Activated naive CD4-positive, alpha-beta T cell (primary cell): ENCODE results near the gene GCNT2.
"Not testable (repeated sequence)": the region's sequence is repeated elsewhere in the genome, so short reads cannot be mapped to it uniquely, and the experiment has no call there.

Source experiments
- DNase-seq, 4 experiments: peaks; one replicate each; lab custom pipeline; 2025; lab: John Stamatoyannopoulos, UW

The GCNT2 gene

DNA sequence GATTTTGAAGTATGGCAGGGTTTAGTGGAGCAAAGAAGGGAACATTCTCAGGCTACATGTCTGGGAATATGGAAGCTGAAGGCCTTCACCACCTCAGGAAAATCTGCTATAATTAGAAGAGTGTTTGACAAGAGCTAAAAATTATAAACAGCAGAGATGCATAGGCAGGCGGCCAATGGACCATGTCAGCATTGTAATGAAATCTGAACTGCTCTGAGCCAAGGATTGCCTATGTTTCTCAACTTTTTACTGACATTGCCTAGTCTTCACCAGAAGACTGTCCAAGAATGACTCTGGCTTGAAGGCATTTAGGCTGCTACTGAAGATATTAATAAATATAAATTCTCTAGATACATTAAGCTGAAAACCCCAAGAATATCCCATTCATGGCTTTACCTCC lies 89.1 kb downstream of the GCNT2 start:
- DNase-seq, result no peak

- DNase-seq, result no peak
Measured at GRCh38 chr6:10612161-10612560, 91.0 kb downstream of the GCNT2 start.

DNA sequence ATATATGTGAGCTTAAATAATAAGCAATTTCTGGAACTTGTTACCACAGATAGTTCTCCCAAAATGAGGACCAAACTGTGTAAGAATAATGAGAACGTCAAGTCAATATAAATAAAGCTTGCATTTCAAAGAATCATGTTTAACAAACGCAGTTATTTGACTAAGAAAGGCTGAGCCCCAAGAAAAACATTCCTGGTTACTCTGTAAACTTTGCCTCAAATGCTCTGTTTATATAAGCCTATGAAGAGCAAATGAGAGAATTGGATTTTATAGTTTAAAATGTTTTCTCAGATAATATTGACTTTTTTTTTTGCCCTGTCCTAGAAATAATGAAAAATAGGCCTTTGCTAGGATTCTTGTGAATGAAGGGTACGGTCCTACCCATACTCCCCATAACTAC lies 91.9 kb downstream of the GCNT2 start:
- DNase-seq, result no peak

DNA sequence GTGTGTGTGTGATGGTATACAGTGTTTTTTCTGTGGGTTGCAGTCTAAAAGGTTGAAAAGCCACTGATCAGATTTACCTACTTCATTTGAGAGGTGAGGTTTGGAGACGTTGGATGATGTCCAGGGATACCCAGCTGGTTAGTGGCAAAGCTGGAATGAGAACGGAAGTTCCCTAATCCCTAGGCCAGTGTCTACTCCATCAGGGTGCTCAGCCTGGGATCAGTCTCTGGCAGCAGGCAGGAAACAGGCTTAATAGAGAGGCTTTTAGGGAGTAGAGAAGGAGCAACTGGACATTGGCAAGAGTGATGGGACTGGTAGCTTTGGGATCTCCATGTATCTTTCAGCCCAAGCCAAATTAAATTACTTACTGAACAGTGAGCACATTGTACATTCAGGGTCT lies 92.6 kb downstream of the GCNT2 start:
- no peak for DNase-seq

DNA sequence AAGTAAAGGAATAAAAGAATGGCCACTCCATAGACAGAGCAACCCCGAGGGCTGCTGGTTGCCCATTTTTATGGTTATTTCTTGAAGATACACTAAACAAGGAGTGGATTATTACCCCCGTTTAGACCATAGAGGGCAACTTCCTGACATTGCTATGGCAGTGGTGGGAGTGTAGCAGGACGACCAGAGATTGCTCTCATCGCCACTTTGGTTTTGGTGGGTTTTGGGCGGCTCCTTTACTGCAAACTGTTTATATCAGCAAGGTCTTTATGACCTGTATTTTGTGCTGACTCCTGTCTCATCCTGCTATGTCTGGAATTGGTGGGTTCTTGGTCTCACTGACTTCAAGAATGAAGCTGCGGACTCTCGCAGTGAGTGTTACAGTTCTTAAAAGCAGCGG lies 94.5 kb downstream of the GCNT2 start:
- no peak for DNase-seq

- not testable (repeated sequence) for DNase-seq
Measured at GRCh38 chr6:10616266-10616665, 95.1 kb downstream of the GCNT2 start.

DNA sequence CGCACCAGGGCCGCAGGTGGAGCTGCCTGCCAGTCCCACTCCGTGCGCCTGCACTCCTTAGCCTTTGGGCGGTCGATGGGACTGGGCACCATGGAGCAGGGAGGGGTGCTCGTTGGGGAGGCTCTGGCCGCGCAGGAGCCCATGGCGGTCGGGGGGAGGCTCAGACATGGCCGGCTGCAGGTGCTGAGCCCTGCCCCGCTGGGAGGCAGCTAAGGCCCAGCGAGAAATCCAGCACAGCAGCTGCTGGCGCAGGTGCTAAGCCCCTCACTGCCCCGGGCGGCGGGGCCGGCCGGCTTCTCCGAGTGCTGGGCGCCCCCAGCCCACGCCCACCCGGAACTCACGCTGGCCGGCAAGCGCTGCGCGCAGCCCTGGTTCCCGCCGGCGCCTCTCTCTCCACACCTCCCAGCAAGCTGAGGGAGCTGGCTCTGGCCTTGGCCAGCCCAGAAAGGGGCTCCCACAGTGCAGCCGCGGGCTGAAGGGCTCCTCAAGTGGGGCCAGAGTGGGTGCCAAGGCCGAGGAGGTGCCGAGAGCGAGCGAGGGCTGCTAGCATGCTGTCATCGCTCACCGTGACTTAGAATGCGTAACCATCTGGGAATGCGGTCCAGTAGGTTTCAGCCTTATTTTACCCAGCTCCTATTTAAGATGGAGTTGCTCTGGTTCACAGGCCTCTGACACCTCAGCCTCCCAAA lies 96.0 kb downstream of the GCNT2 start:
- no peak for DNase-seq

DNA sequence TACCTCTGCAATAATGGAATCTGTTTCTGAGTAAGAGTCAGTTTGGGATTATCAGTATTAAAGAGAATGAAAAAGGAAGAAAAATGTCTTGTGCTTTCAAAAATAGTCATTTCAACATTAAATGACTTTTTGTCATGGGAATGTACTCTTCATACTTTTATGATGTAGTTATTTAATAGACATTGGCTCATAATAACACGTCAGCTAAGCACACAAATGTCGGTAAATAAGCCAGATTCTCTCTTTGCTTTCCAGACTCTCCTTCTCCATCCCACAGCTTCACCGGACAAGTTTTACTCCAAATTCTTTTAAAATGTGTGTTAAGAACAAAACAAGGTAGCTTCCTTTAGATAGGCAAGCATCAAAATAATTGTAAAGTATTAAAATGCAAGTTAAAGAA lies 97.3 kb downstream of the GCNT2 start:
- DNase-seq, result no peak

GRCh38 chr6:10621213-10621612 lies 100.1 kb downstream of the GCNT2 start:
- no peak for DNase-seq

DNA sequence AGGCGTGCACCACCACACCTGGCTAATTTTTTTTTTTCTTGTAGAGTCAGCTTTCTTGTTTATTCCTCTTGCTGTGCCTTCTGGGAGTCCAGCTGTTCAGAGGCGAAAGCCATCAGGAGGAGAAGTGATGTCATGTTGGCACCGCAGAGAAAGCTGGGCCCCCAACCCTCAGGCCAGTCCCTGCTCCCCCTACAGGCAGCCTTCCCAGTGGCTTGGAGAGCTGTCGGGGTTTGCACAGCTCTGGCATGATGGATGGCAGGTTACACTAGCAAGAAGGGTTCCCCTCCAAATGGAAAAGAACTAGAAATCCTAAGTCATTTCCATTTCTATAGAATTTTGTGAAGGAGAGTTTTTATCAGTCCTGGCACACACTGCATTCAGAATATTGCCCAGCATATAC lies 100.7 kb downstream of the GCNT2 start:
- no peak for DNase-seq

GRCh38 chr6:10624836-10625235 lies 103.7 kb downstream of the GCNT2 start:
- DNase-seq, result no peak

DNA sequence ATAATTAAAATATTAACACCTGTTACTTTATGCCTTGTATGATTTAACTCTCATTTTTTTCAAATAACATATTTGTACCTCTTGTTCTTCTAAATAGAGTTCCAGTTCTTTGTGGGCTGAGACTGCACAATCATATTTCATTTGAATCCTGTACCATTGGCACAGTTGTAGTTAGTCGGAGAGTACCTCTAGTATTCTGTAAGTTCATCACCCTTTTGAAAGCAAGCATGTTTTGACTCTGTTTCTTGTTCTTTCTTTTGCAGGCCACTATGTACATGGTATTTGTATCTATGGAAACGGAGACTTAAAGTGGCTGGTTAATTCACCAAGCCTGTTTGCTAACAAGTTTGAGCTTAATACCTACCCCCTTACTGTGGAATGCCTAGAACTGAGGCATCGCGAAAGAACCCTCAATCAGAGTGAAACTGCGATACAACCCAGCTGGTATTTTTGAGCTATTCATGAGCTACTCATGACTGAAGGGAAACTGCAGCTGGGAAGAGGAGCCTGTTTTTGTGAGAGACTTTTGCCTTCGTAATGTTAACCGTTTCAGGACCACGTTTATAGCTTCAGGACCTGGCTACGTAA lies 105.1 kb downstream of the GCNT2 start:
- DNase-seq, result no peak

- no peak for DNase-seq
Measured at GRCh38 chr6:10627800-10628199, 106.6 kb downstream of the GCNT2 start.

DNA sequence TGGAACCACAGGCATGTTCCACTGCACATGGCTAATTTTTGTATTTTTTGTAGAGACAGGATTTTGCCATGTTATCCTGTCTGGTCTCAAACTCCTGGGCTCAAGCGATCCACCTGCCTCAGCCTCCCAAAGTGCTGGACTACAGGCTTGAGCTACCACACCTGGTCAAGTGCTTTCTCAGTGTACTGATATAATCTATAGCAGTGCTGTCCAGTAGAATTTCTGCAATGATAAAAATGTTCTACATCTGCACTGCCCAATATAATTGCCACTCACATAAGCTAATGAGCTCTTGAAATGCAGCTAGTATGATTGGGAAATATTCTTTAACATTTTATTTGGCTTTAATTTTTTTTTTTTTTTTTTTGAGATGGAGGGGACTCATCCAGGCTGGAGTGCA lies 109.0 kb downstream of the GCNT2 start:
- no peak for DNase-seq

DNA sequence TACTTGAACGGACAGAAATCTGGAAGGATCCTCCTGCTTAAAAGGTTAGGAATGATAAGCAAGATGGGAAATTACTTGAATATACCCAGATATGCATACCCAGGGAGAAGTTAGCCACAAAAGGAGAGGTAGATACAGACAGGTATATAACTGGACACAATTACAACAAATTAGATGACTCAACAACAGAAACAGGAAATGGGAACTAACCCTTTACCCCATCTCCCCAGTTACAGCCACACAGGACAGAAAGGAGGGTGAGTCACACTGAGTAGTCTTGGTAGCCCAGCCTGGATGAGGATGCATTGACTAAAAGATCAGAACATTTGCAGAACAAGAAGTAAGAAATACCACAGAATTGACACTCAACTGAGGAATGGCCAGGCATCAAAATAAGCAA lies 112.1 kb downstream of the GCNT2 start:
- DNase-seq, result no peak

- DNase-seq, result no peak
Measured at GRCh38 chr6:10640412-10640811, 119.3 kb downstream of the GCNT2 start.

DNA sequence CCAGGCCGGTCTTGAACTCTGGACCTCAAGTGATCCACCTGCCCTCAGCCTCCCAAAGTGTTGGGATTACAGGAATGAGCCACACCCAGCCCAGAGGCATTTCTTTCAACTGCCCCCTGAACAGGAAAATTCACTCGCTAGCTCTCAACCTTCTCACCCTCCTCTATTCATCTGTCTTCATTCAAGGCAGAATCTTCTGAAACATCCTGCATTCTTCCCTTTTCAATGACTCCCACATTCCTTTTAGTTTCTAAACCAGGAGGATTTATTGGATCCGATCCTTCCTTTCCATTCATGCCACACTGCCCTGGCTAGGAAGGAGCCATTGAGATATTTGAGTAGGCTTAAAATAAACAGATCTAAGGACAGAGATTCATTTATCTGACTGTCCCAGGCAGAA lies 120.4 kb downstream of the GCNT2 start:
- no peak for DNase-seq

GRCh38 chr6:10643201-10643651 lies 122.1 kb downstream of the GCNT2 start:
- DNase-seq, result no peak

- no peak for DNase-seq
Measured at GRCh38 chr6:10644225-10644624, 123.1 kb downstream of the GCNT2 start.

DNA sequence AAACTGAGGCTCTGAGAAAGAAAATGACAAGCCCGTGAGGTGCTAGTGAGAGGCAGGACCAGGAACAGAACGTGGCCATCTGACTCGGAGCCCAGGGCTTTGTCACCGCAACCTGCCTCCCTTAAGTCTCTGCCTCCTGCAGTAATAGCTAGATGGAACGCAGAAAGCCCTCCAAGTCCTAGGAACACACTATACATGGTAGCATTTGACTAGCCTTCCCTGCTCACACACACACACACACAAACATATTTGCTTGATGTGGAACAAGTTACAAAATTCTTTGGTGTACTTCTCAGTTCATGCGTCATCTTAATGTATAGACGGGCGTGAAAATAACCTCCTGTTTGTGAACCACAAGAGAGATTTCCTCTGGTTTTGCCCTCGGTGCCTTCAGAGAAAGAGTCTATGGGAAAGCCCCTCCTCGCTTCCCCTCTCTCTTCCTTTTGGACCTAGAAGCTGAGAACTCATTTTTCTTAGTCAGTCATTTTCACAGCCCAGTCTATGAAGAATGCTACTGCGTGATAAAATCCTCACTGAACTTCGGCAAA lies 134.4 kb downstream of the GCNT2 start:
- DNase-seq, result no peak

DNA sequence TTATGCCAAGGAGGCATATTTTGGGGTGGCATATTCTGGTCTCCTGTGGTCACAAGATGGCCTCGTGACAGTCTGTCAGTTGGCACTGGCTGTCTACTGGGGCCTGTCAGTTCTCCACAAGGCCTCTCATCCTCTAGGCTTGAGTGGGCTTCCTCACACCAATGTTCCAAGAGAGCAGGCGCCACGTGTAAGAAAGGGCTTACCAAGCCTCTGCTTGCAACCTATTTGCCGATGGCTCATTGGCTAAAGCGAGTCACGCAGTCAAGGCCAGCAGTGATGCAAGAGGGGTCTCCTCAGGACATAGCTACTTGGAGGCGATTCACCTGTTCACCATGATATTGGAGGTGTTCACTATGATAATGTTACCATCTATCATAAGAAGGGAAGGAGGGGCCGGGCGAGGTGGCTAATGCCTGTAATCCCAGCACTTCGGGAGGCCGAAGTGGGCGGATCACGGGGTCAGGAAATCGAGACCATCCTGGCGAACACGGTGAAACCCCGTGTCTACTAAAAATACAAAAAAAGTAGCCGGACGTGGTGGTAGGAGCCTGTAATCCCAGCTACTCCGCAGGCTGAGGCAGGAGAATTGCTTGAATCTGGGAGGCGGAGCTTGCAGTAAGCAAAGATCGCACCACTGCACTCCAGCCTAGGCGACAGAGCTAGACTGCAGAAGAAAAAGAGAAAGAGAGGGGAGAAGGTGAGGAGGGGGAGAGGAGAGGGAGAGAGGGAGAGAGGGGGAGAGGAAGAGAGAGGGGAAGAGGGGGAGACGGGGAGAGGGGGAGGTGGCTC lies 138.0 kb downstream of the GCNT2 start:
- DNase-seq, result no peak

DNA sequence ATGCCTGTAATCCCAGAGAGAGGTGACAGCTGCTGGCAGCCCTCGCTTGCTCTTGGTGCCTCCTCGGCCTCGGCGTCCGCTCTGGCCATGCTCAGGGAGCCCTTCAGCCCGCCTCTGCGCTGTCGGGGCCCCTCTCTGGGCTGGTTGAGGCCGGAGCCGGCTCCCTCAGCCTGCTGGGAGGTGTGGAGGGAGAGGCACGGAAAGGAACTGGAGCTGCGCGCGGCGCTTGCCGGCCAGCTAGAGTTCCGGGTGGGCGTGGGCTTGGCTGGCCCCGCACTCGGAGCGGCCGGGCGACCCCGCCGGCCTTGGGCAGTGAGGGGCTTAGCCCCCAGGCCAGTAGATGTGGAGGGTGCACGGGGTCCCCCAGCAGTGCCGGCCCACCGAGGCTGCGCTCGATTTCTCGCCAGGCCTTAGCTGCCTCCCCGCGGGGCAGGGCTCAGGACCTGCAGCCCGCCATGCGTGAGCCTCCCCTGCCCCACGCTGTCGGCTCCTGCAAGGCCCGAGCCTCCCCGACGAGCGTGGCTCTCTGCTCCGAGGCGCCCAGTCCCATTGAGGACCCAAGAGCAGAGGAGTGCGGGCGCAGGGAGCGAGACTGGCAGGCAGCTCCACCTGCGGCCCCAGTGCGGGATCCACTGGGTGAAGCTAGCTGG lies 138.7 kb downstream of the GCNT2 start:
- DNase-seq, result no peak
